Epithelial cell of umbilical artery (primary cell): Measurements from ENCODE around the gene NARF. TPM values are rescaled to one million over a fixed set of nuclear protein-coding genes. Genes with fewer than 3 reads are reported as not detected.

ENCODE experiments used
- total RNA-seq: library from RNA; depleted of rRNA; stranded (reverse); fragments of >200 nt; gene quantifications from 2 replicates; pipeline ENCODE4 v1.2.3, GENCODE V29; 2014

The NARF gene
- 36.9 and 78.6 TPM in 2 replicates for total RNA-seq

DNA sequence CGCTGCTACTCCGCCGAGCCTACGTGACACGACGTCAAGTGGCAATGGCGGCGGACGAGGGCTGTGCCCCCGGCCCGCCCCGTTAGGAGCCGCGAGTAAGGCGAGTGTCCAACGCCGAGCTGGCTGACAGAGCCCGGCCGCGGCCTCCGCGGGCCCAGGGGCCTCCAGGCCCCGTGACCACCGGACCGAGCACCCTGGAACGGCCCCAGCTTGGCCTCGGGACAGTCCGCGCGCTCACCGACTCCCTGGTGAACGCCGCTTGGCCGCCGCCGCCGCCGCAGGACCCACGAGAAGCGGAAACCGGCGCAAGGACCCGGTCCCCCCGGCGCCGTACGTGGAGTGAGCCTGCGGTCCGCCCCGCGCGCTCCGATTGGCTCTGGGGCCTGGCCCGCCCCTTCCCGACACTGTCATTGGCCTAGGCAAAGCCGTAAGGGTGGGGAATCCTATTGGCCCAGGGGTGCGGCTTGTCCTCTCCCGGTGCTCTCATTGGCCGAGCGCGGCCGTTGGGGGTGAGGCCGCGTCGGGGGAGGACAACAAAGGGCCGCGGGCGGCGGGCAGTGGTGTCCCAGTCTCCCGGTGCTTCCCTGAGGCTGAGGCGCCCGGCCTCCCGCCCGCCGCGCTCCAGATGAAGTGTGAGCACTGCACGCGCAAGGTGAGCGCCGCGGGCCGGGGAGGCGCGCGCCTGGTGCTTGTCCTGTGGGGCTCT, at the start of gene NARF:
Gene NARF (plus strand): TSS at position 563 of the 706 bp plus-strand sequence. CDS start 63 bp downstream, at position 626.

DNA sequence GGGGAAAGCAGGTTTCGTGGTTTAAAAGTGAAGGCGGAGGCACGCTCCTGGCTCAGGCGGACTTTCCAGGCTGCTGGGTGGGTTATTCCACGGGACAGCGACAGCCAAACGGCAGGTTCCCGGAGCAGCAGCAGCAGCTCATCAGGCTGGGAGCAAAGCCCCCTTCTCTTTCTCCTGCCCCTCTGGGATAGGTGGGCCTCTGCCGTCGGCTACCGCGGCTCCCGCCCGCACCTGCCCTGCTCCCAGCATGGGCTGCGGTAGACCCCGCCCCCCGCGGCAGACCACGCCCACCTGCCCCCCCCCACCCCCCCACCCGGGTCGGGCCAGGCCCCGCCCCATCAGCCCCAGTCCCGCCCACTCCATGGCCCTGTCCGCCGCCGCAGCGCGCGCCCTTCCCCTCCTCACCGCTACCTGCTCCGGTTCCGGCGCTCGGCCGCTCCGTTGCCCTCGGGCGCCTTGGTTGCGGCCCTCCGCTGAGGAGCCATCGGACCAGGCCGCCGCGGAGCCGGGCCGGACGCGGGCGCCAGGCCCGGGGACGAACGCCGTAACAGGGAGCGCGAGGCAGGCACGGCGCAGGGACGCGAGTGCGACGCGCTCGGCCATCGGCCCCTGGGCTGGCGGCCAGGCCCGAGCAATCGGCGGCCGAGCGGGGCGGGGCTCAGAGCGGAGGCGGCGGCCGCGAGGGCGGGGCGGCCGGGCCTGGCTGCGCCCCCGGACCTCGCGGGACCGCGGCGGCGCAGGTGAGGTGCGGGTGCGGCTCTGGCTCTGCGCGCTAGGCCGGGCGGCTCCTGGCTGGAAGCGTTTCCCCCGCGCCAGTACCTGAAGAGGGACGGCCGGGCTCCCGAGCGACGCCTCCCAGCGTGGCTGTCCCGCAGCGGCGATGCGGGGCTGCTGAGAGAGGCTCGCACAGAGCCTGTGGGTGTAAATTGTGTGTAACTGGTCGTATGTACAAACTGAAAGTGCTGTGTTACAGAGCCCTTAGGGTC, 40.2 kb upstream of the NARF start, which contains the start of the genes HEXD and OGFOD3:
Gene HEXD (plus strand): TSS at position 347 of the 986 bp plus-strand sequence. CDS start 1,453 bp downstream, outside the sequence.
Gene OGFOD3 (minus strand): TSS at position 586 of the 986 bp plus-strand sequence. CDS start 101 bp downstream, at position 485.

GRCh38 chr17:82450357-82451106, 8.0 kb upstream of the NARF start, which contains the start of gene CYBC1:
Gene CYBC1, minus strand, starts transcription at chr17:82450752. Its CDS starts 1,498 bp downstream, at chr17:82449254.

DNA sequence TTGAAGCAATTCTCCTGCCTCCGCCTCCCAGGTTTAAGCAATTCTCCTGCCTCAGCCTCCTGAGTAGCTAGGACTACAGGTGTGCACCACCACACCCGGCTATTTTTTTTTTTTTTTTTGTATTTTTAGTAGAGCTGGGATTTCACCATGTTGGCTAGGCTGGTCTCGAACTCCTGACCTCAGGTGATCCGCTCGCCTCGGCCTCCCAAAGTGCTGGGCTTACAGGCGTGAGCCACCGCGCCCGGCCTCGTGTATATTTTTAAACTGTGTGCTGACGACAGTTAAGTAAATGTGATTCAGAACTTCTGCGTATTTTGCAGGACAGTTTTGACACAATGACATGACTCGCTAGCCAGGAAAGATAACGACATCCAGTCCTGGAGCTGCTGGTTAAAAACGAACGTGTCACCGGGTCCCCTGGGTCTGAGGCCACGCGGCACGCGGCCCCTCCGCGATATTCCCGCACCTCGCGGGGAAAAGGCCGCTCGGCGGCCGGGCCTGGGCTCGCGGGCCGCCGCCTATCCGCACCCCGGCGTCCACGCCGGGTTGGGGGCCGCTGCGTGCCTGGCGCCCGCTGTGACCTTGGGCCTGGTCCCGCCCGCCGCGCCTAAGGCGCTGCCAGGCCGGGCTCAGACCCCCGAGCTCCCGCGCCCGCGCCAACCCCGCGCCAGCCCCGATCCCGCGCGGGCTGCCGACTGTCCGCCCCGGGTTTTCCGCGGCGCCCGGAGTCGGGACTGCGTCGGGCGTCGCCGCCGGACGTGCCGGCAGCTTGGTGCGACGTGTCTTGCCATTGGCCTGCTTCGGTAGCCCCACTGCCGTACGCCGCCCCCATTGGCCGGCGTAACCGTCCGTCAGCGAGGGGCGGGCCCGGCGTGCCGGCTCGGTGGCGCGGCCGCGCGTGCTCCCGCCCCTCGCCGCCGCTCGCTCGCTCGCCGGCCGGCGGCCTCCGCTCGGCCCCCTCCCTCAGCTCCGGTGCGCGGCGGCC, 60.6 kb downstream of the NARF start, which contains the start of gene FOXK2:
Gene FOXK2 (plus strand): TSS at position 907 of the 985 bp plus-strand sequence. CDS start 157 bp downstream, outside the sequence.

Other genes with a start within 250 kb of the NARF start
- 7.1 and 8.1 TPM in 2 replicates for gene CCDC57, start 245.9 kb upstream of the NARF start, total RNA-seq
- 120 and 156 TPM in 2 replicates for gene SLC16A3, start 229.7 kb upstream of the NARF start, total RNA-seq
- gene CSNK1D, start 185.0 kb upstream of the NARF start, total RNA-seq, result 45.7 and 54.6 TPM in 2 replicates
- not detected in 2 replicates for gene CD7, start 141.1 kb upstream of the NARF start, total RNA-seq
- gene SECTM1, start 125.0 kb upstream of the NARF start, total RNA-seq, result 0.65 and 8.8 TPM in 2 replicates
- not detected in 2 replicates for gene TEX19, start 99.5 kb upstream of the NARF start, total RNA-seq
- gene UTS2R, start 87.0 kb upstream of the NARF start, total RNA-seq, result not detected in 2 replicates
- gene HEXD, start 40.4 kb upstream of the NARF start, total RNA-seq, result 10.7 and 18.2 TPM in 2 replicates
- 29.2 and 30.5 TPM in 2 replicates for gene OGFOD3, start 40.2 kb upstream of the NARF start, total RNA-seq
- gene CYBC1, start 8.0 kb upstream of the NARF start, total RNA-seq, result 44.1 and 57.2 TPM in 2 replicates
- gene FOXK2, start 61.0 kb downstream of the NARF start, total RNA-seq, result 21.7 and 22.1 TPM in 2 replicates
- gene WDR45B, start 189.7 kb downstream of the NARF start, total RNA-seq, result 51.8 and 56.5 TPM in 2 replicates
- gene RAB40B, start 240.0 kb downstream of the NARF start, total RNA-seq, result 5.5 and 7.5 TPM in 2 replicates